PC-9 (cell line): Measurements from ENCODE around the gene F8A1.
"Not testable (repeated sequence)": the region's sequence is repeated elsewhere in the genome, so short reads cannot be mapped to it uniquely, and the experiment has no call there.

Source experiments
- EZH2 ChIP-seq: fragments of 200-600 bp; sonication (generic); IDR thresholded peaks from 2 replicates; pipeline ENCODE4 v1.8.0; 2017; ENCODE audit warnings: antibody characterized with exemption, low read depth
- TF ChIP-seq, protein P1 (sequence below): fragments of 200-600 bp; sonication (generic); conservative IDR thresholded peaks from 2 replicates; pipeline ENCODE4 v1.6.1; 2017; ENCODE audit warnings: mixed run types, antibody characterized with exemption, mild to moderate bottlenecking, moderate library complexity

DNA sequence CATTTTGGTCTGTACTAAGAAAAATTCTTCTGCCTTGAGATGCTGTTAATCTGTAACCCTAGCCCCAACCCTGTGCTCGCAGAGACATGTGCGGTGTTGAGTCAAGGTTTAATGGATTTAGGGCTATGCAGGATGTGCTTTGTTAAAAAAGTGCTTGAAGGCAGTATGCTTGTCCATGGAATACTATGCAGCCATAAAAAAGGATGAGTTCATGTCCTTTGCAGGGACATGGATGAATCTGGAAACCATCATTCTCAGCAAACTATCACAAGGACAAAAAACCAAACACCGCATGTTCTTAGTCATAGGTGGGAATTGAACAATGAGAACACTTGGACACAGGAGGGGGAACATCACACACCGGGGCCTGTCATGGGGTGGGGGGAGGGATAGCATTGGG, 23.9 kb downstream of the F8A1 start:
- not testable (repeated sequence) for TF ChIP-seq EZH2
- TF ChIP-seq, protein P1, sequence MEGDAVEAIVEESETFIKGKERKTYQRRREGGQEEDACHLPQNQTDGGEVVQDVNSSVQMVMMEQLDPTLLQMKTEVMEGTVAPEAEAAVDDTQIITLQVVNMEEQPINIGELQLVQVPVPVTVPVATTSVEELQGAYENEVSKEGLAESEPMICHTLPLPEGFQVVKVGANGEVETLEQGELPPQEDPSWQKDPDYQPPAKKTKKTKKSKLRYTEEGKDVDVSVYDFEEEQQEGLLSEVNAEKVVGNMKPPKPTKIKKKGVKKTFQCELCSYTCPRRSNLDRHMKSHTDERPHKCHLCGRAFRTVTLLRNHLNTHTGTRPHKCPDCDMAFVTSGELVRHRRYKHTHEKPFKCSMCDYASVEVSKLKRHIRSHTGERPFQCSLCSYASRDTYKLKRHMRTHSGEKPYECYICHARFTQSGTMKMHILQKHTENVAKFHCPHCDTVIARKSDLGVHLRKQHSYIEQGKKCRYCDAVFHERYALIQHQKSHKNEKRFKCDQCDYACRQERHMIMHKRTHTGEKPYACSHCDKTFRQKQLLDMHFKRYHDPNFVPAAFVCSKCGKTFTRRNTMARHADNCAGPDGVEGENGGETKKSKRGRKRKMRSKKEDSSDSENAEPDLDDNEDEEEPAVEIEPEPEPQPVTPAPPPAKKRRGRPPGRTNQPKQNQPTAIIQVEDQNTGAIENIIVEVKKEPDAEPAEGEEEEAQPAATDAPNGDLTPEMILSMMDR = not testable (repeated sequence)
